ENCODE results near the gene CDIP1.
"Not testable (repeated sequence)": the region's sequence is repeated elsewhere in the genome, so short reads cannot be mapped to it uniquely, and the experiment has no call there.

CDIP1 gene

DNA sequence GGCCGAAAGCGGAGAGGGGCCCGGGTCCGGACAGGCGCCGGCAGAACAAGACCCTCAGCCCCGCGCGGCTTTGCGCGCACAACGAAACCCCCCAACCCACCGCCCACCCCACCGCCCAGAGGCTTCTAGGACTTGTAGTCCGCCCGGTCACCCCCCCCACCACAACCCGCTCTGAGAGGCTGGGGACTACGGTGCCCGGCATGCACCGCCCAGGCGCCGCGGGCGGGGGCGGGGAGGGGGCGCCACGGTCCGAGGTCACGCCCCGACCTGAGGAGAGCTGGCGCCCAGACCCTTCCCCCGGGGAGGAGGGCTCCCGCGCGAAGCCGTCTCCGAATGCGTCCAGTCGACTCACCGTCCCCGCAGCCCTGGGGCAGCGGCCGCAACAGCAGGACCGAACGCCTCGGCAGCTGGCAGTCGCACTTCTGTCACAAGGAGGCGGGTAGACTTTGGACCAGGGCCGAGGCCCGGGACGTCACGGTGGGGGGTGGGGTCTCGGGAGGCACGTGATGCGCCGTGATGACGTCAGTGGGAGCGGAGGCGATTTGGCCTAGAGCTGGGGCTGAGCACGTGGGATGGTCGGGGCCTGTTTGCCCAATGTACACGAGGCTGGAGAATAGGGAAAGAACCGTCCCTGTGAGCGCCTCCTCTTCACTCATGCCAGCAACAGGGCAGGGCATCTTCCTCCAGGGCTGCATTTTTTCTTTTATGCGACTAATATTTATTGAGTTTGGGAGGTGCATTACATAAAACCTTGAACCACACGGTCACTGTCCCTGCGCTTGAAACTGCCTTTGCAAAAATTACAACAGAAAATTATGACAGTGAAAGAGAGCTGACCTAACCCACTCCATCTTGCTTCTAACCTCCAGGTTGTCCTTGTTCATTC, at the start of gene CDIP1:
CDIP1 (minus strand) TSS at position 424 of the 886 bp plus-strand sequence. CDS start 24,643 bp downstream, outside the sequence.
- in situ Hi-C loops (cut with MboI; ENCODE audit: low sequenced_read_pairs), result no loop called here

DNA sequence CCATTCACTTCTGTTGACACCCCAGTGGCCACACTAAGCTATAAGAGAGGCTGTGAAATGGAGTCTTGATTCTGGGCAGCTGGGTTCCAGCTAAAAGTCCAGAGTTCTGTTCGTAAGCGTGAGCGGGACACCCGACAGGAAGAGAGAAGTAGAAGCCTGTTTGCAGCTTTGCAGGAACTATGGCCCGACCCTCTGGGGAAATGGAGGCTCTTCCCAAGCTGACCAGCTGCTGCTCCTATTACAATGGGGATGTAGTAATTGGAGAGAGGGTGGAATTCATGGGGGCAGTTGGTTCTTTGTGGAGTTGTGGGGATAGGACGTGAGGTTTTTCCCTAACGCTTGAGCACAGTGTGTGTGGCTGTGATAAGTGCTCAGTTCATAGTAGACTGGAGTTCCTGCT, 47.7 kb upstream of the CDIP1 start:
- in situ Hi-C loops (cut with MboI; ENCODE audit: low sequenced_read_pairs), result no loop called here

DNA sequence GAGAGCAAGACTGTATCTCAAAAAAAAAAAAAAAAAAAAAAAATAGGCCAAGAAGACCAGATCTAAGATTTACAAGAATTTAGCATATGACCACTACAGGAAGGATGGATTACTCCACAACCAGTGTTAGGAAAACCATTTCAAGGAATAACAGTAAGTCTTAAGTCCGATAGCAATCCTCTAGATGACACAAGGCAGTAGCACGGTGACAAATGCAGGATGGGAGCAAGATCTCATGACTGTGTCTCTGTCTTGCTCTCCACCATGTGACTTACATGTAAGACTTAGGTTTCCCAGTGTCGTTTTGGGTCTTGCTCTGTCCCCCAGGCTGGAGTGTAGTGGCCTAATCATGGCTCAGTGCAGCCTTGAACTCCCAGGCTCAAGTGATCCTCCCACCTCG, 45.3 kb upstream of the CDIP1 start:
- in situ Hi-C loops (cut with MboI; ENCODE audit: low sequenced_read_pairs), result no loop called here

- in situ Hi-C loops (cut with MboI; ENCODE audit: low sequenced_read_pairs), result no loop called here
Observed at GRCh38 chr16:4580250-4580649, 41.7 kb upstream of the CDIP1 start.

- in situ Hi-C loops (cut with MboI; ENCODE audit: low sequenced_read_pairs), result no loop called here
Observed at GRCh38 chr16:4578961-4579530, 40.5 kb upstream of the CDIP1 start.

DNA sequence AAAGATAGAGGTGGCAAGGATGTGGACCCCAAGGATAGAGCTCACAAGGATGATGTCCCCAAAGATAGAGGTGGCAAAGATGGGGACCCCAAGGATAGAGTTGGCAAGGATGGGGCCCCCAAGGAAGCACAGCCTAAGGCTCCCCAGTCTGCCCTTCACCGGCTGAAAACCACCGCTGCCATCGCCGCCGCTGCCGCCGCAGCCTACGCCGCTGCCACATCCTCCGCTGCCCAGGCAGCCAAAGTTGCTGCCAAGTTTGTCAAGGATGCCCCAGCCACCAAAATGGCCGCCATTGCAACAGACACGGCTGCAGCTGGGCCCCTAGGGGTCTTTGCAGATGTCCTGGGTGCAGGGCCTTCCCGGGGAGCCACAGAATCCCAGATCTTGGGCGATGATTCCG, 37.4 kb upstream of the CDIP1 start:
- in situ Hi-C loops (cut with MboI; ENCODE audit: low sequenced_read_pairs), result no loop called here

GRCh38 chr16:4574919-4575705, 36.5 kb upstream of the CDIP1 start:
- in situ Hi-C loops (cut with MboI; ENCODE audit: low sequenced_read_pairs), result no loop called here

GRCh38 chr16:4573926-4574325, 35.4 kb upstream of the CDIP1 start:
- in situ Hi-C loops (cut with MboI; ENCODE audit: low sequenced_read_pairs), result not testable (repeated sequence)

DNA sequence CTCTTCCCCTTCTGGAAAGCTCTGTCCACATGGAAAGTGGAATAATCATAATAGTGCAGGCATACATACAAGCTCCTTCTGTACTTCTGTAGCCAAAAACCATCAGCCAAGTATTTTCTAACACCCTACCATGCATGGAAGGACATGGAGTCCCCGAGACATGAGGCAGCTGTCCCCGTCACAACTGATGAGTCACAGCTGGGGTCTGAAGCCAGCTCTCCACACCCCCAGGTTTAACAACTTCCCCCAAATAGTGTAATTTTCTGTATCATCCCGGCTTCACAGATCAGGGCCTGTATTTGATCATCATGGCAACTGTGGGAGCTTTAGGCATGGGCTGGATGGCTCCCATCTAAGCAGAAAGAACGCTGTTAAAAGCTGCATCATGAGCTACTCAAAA, 34.1 kb upstream of the CDIP1 start:
- in situ Hi-C loops (cut with MboI; ENCODE audit: low sequenced_read_pairs), result no loop called here

DNA sequence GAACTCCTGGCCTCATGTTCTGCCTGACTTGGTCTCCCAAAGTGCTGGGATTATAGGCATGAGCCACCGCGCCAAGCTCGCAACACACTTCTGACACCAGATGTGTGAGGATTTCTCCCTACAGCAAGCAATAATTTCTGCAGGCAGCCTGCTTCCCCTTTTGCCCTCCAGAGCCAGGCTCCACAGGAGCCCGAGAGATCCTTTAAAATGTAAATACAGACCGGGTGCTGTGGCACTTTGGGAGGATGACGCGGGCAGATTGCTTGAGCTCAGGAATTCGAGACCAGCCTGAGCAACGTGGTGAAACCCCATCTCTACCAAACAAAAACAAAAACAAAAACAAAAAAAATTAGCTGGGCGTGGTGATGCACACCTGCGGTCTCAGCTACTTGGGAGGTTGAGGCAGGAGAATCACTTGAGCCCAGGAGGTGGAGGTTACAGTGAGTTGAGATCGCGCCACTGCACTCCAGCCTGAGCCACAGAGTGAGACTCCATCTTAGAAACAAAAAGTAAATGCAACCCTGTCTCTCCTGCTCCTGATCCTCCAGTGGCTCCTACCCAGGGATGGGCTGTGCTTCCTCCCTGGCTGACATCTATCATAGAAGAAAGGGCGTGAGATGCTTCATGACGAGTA, 32.2 kb upstream of the CDIP1 start:
- in situ Hi-C loops (cut with MboI; ENCODE audit: low sequenced_read_pairs), result no loop called here

GRCh38 chr16:4570086-4570485, 31.5 kb upstream of the CDIP1 start:
- in situ Hi-C loops (cut with MboI; ENCODE audit: low sequenced_read_pairs), result no loop called here

- in situ Hi-C loops (cut with MboI; ENCODE audit: low sequenced_read_pairs), result no loop called here
Observed at GRCh38 chr16:4566144-4566543, 27.6 kb upstream of the CDIP1 start.

DNA sequence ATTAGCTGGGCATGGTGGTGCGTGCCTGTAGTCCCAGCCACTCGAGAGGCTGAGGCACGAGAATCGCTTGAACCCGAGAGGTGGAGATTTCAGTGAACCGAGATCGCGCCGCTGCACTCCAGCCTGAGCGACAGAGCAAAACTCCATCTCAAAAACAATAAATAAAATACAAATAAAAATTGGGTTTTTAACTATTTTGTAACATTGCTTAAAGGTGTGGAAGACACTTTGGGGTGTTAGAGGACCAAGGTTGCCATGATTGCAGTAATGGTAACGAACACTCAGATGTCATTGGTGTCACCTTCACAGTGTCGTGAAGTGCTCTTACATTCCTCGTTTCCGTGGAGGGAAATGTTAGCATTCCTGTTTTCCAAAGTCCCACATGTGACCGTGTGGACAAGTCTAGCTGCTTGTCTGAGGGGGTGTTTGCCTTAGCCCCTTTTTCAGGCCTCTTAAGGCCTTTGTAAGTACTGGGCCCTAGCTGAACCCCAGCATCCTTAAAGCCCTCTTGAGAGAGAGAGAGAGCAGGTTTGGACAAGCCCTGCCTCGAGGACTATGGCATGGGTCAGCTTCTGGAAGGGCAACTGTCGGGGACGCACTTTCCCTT, 26.2 kb upstream of the CDIP1 start:
- in situ Hi-C loops (cut with MboI; ENCODE audit: low sequenced_read_pairs), result no loop called here

DNA sequence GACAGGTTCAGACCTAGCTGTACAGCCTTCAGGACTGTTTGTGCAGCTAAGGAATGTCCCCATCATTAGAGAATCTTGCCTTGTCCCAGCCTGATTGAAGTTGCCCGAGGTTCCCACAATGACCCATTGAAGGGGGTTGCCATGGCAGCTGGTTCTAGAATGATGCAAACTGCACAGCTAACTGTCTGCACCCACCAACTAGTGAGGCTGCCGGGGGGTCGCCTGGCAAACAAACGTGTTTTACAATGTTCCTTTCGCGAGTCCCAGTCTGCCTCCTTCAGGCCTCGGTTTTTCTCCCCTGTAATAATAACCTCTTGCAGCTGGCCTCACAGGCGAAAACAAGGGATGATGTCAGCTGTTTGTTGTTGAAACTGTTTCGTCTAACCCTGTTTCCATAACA, 23.0 kb upstream of the CDIP1 start:
- in situ Hi-C loops (cut with MboI; ENCODE audit: low sequenced_read_pairs), result no loop called here

GRCh38 chr16:4557973-4558372, 19.4 kb upstream of the CDIP1 start:
- in situ Hi-C loops (cut with MboI; ENCODE audit: low sequenced_read_pairs), result no loop called here

GRCh38 chr16:4556580-4556979, 18.0 kb upstream of the CDIP1 start:
- in situ Hi-C loops (cut with MboI; ENCODE audit: low sequenced_read_pairs), result no loop called here

- in situ Hi-C loops (cut with MboI; ENCODE audit: low sequenced_read_pairs), result no loop called here
Observed at GRCh38 chr16:4556112-4556511, 17.5 kb upstream of the CDIP1 start, which contains the start of gene C16orf96. C16orf96 (plus strand) TSS chr16:4556340; CDS start chr16:4556490, 150 bp downstream.

DNA sequence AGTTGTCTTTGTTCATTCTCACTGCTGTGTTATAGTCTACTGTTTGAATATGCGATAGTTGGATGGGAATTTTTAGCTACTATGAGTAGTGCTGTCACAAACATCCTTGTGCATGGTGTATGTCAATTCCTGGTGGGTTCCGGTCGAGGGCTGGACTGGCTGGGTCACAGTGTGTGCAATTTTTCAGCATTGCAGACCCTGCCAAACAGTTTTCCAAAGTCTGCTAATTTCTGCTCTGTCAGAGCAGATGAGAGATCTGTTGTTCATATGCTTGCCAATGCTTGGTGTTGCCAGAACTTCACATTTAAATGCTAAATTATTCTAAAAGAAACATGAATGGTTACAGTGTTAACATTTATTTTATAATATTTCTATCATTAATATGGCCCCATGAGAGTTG, 14.0 kb upstream of the CDIP1 start:
- in situ Hi-C loops (cut with MboI; ENCODE audit: low sequenced_read_pairs), result no loop called here

DNA sequence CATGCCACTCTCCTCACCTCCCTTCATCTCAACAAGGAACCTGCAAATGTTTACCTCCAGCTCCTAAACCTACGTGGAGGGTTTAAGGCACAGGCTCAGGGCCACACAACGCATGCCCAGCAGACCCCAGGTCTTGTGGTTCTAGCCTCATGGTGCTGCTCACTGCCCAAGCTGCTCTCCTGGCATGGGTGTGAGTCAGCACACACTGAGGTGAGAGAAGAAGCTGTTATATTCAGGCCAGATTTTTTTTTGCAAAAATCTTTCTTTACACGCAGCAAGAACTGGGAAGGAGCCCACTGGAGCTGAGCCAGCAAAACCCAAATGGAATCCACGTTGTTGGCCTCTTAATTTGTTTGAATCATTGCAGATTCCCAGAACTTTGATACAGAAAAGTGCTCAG, 12.0 kb upstream of the CDIP1 start:
- in situ Hi-C loops (cut with MboI; ENCODE audit: low sequenced_read_pairs), result no loop called here

DNA sequence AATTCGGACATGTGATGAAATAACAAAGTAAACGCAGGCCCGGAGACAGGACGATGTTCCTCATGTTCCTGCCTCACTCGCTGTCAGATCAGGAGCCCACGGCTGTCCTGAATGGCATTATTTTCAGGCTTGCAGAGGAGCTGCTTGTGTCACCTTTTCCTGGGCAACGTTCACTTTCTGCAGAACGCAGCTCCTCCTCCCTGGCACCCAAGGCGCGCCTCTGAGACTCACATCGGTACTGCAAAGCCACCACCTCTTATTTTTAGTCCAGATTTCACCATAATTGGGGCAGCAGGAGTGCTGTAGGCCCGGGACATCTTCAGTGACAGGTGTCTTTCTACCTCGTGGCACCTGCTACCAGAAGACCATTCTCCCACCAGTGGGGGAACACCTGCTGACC, 9.6 kb upstream of the CDIP1 start:
- in situ Hi-C loops (cut with MboI; ENCODE audit: low sequenced_read_pairs), result no loop called here

GRCh38 chr16:4544473-4544872, 5.9 kb upstream of the CDIP1 start:
- in situ Hi-C loops (cut with MboI; ENCODE audit: low sequenced_read_pairs), result no loop called here
